Neural progenitor cell (in vitro differentiated cells): Measurements from ENCODE around the gene GPC4. TPM values are rescaled to one million over a fixed set of nuclear protein-coding genes. Genes with fewer than 3 reads are reported as not detected.

Source experiments
- DNase-seq: peaks from one replicate; pipeline ENCODE4 v3.0.0-alpha.2; 2016; ENCODE audit warnings: low spot score
- H2AFZ ChIP-seq: fragments of 200-600 bp; sonication (generic); replicated peaks from 2 replicates; pipeline ENCODE4 v1.6.1; 2016; ENCODE audit warnings: antibody characterized with exemption
- H3F3A ChIP-seq: fragments of 200-600 bp; sonication (generic); 2 replicates; pipeline ENCODE4 v1.6.1; 2016; ENCODE audit warnings: antibody characterized with exemption, low read depth
- H3K27ac ChIP-seq: fragments of 200-600 bp; sonication (generic); 2 replicates; pipeline ENCODE4 v1.5.1; 2016; ENCODE audit warnings: mild to moderate bottlenecking
- H3K27me3 ChIP-seq: fragments of 200-600 bp; sonication (generic); 2 replicates; pipeline ENCODE4 v1.6.1; 2016; ENCODE audit warnings: mild to moderate bottlenecking, moderate library complexity
- H3K36me3 ChIP-seq: fragments of 200-600 bp; sonication (generic); 2 replicates; pipeline ENCODE4 v1.5.1; 2016
- H3K4me1 ChIP-seq: fragments of 200-600 bp; sonication (generic); 2 replicates; pipeline ENCODE4 v1.6.1; 2016; ENCODE audit warnings: mixed run types
- H3K4me2 ChIP-seq: fragments of 200-600 bp; sonication (generic); 2 replicates; pipeline ENCODE4 v1.6.1; 2016
- H3K4me3 ChIP-seq: fragments of 200-600 bp; sonication (generic); 2 replicates; pipeline ENCODE4 v1.5.1; 2016
- H3K79me2 ChIP-seq: fragments of 200-600 bp; sonication (generic); 2 replicates; pipeline ENCODE4 v1.6.1; 2016; ENCODE audit warnings: low read depth
- H3K9ac ChIP-seq: fragments of 200-600 bp; sonication (generic); 2 replicates; pipeline ENCODE4 v1.6.1; 2016
- H3K9me3 ChIP-seq: fragments of 200-600 bp; sonication (generic); 2 replicates; pipeline ENCODE4 v1.5.1; 2016; ENCODE audit warnings: low read depth
- H4K20me1 ChIP-seq: fragments of 200-600 bp; sonication (generic); 2 replicates; pipeline ENCODE4 v1.6.1; 2016; ENCODE audit warnings: low read depth
- H3K27ac Mint-ChIP-seq: 3 replicates; pipeline ENCODE4 v1.8.0; 2021; ENCODE audit warnings: mixed read lengths
- H3K27me3 Mint-ChIP-seq: 2 replicates; pipeline ENCODE4 v1.8.0; 2022; ENCODE audit warnings: low read depth, mild to moderate bottlenecking, inconsistent platforms, moderate library complexity, mixed read lengths; ENCODE audit not compliant: insufficient read depth
- H3K36me3 Mint-ChIP-seq: 3 replicates; pipeline ENCODE4 v1.8.0; 2021; ENCODE audit warnings: mixed read lengths
- H3K4me1 Mint-ChIP-seq: 3 replicates; pipeline ENCODE4 v1.8.0; 2021; ENCODE audit warnings: mixed read lengths
- H3K4me3 Mint-ChIP-seq: 3 replicates; pipeline ENCODE4 v1.8.0; 2021; ENCODE audit warnings: mild to moderate bottlenecking, moderate library complexity, mixed read lengths
- H3K9me3 Mint-ChIP-seq: 3 replicates; pipeline ENCODE4 v1.8.0; 2020; ENCODE audit warnings: mixed read lengths
- CTCF ChIP-seq: fragments of 200-600 bp; sonication (generic); IDR thresholded peaks from 2 replicates; pipeline ENCODE4 v1.5.1; 2017; ENCODE audit warnings: antibody characterized with exemption, mild to moderate bottlenecking
- EZH2 ChIP-seq: fragments of 200-600 bp; sonication (generic); IDR thresholded peaks from 2 replicates; pipeline ENCODE4 v1.6.1; 2017; ENCODE audit warnings: antibody characterized with exemption, mild to moderate bottlenecking, moderate library complexity
- EZH2phosphoT487 ChIP-seq: fragments of 200-600 bp; sonication (generic); IDR thresholded peaks from 2 replicates; pipeline ENCODE4 v1.6.1; 2017; ENCODE audit warnings: antibody characterized with exemption
- total RNA-seq: library from RNA; depleted of rRNA; stranded (reverse); fragments of >200 nt; gene quantifications from 2 replicates; pipeline ENCODE4 v1.2.3, GENCODE V29; 2015; ENCODE audit warnings: low replicate concordance

Gene GPC4
- total RNA-seq, 1 donor from 2014 or later, result 23.6 TPM

GRCh38 chrX:133444196-133444595, 28.9 kb upstream of the GPC4 start:
- Histone ChIP-seq H3K27me3 (no peaks in the 10 kb centered on the region), H3K36me3 (no peaks in the 10 kb centered on the region), H2AFZ (no peak overlapping the region), H3K27ac (no peak overlapping the region), H3K79me2 (no peaks in the 10 kb centered on the region), H4K20me1 (no peaks in the 10 kb centered on the region), H3K4me3 (no peak overlapping the region), H3K9me3 (no peaks in the 10 kb centered on the region), H3F3A (peaks cover 47% of the 10 kb centered on the region), H3K4me2 (no peak overlapping the region), H3K4me1 (peaks cover 27% of the 10 kb centered on the region), H3K9ac (no peak overlapping the region)
- Mint-ChIP-seq H3K27ac (peak overlapping the region; percentile 90), H3K4me1 (peaks cover 51% of the 10 kb centered on the region), H3K4me3 (no peak overlapping the region), H3K9me3 (no peaks in the 10 kb centered on the region), H3K27me3 (peaks cover 4% of the 10 kb centered on the region), H3K36me3 (no peaks in the 10 kb centered on the region)
- DNase-seq, result no peak
- TF ChIP-seq EZH2phosphoT487 (no peak), CTCF (no peak)

GRCh38 chrX:133440797-133441163, 25.5 kb upstream of the GPC4 start:
- Histone ChIP-seq H3K27me3 (no peaks in the 10 kb centered on the region), H3K4me3 (no peak overlapping the region), H3K4me1 (peaks cover 38% of the 10 kb centered on the region), H2AFZ (no peak overlapping the region), H3K79me2 (no peaks in the 10 kb centered on the region), H3K9me3 (no peaks in the 10 kb centered on the region), H3K27ac (peak overlapping the region; percentile 96), H3K9ac (no peak overlapping the region), H3F3A (peaks cover 62% of the 10 kb centered on the region), H3K36me3 (no peaks in the 10 kb centered on the region), H3K4me2 (peak overlapping the region; percentile 56), H4K20me1 (no peaks in the 10 kb centered on the region)
- Mint-ChIP-seq H3K27ac (peak overlapping the region; percentile 98), H3K4me1 (peaks cover 62% of the 10 kb centered on the region), H3K27me3 (peaks cover 11% of the 10 kb centered on the region), H3K4me3 (peak overlapping the region; percentile 78), H3K9me3 (peaks cover 2% of the 10 kb centered on the region), H3K36me3 (no peaks in the 10 kb centered on the region)
- TF ChIP-seq CTCF, result no peak
- TF ChIP-seq EZH2, result no peak
- no peak for TF ChIP-seq EZH2phosphoT487
- no peak for DNase-seq

GRCh38 chrX:133440081-133440796, 24.9 kb upstream of the GPC4 start:
- peak; percentile 87 for DNase-seq
- Histone ChIP-seq H3K79me2 (no peaks in the 10 kb centered on the region), H3K4me3 (no peak overlapping the region), H3K4me1 (peaks cover 38% of the 10 kb centered on the region), H3K4me2 (peak overlapping the region; percentile 56), H3K27ac (peak overlapping the region; percentile 96), H3K36me3 (no peaks in the 10 kb centered on the region), H3K27me3 (no peaks in the 10 kb centered on the region), H3K9ac (no peak overlapping the region), H4K20me1 (no peaks in the 10 kb centered on the region), H3K9me3 (no peaks in the 10 kb centered on the region), H3F3A (peaks cover 67% of the 10 kb centered on the region), H2AFZ (no peak overlapping the region)
- Mint-ChIP-seq H3K9me3 (peaks cover 2% of the 10 kb centered on the region), H3K4me3 (peak overlapping the region; percentile 78), H3K27ac (peak overlapping the region; percentile 98), H3K4me1 (peaks cover 61% of the 10 kb centered on the region), H3K36me3 (no peaks in the 10 kb centered on the region), H3K27me3 (peaks cover 11% of the 10 kb centered on the region)
- TF ChIP-seq EZH2phosphoT487 (peak; percentile 70), EZH2 (no peak)

- DNase-seq, result no peak
- peak overlapping the region; percentile 51 for H3K27ac Mint-ChIP-seq
- no peaks in the 10 kb centered on the region for H3K36me3 ChIP-seq
- H3K27me3 ChIP-seq, result no peaks in the 10 kb centered on the region
- H3K9me3 ChIP-seq, result no peaks in the 10 kb centered on the region
- H3K4me2 ChIP-seq, result no peak overlapping the region
- H3K4me1 ChIP-seq, result peaks cover 30% of the 10 kb centered on the region
- TF ChIP-seq EZH2 (no peak), CTCF (no peak), EZH2phosphoT487 (no peak)
- H3F3A ChIP-seq, result peaks cover 66% of the 10 kb centered on the region
- H3K9me3 Mint-ChIP-seq, result peaks cover 2% of the 10 kb centered on the region
- no peaks in the 10 kb centered on the region for H3K79me2 ChIP-seq
- H2AFZ ChIP-seq, result no peak overlapping the region
- H3K4me3 Mint-ChIP-seq, result no peak overlapping the region
- no peak overlapping the region for H3K27ac ChIP-seq
- no peak overlapping the region for H3K9ac ChIP-seq
- H3K4me3 ChIP-seq, result no peak overlapping the region
- no peaks in the 10 kb centered on the region for H4K20me1 ChIP-seq
- peaks cover 58% of the 10 kb centered on the region for H3K4me1 Mint-ChIP-seq
- no peaks in the 10 kb centered on the region for H3K36me3 Mint-ChIP-seq
- peaks cover 11% of the 10 kb centered on the region for H3K27me3 Mint-ChIP-seq
Observed at GRCh38 chrX:133437766-133438165, 22.5 kb upstream of the GPC4 start.
